HG03565 (cell line): ENCODE results near the gene CLTB.
"Not testable (repeated sequence)": the region's sequence is repeated elsewhere in the genome, so short reads cannot be mapped to it uniquely, and the experiment has no call there.

Experiments used
- ATAC-seq: cut with Tn5 transposase; IDR thresholded peaks from one replicate; pipeline ENCODE4 v1.9.1; 2021; ENCODE audit warnings: mild to moderate bottlenecking, moderate library complexity; ENCODE audit not compliant: unreplicated experiment

Gene CLTB

GRCh38 chr5:176429972-176430371 is 13.6 kb upstream of the CLTB start:
- ATAC-seq: no peak

GRCh38 chr5:176427971-176428370 is 11.6 kb upstream of the CLTB start:
- ATAC-seq: no peak

GRCh38 chr5:176426876-176427275 is 10.5 kb upstream of the CLTB start:
- ATAC-seq: no peak

- ATAC-seq: no peak
These were observed 9.5 kb upstream of the CLTB start for GRCh38 chr5:176425791-176426190.

- no peak for ATAC-seq
These were observed 8.8 kb upstream of the CLTB start for GRCh38 chr5:176425138-176425537.

GRCh38 chr5:176424181-176424580 is 7.8 kb upstream of the CLTB start:
- no peak for ATAC-seq

GRCh38 chr5:176420972-176421544 is 4.7 kb upstream of the CLTB start:
- ATAC-seq: no peak

GRCh38 chr5:176420086-176420485 is 3.7 kb upstream of the CLTB start:
- ATAC-seq: no peak

GRCh38 chr5:176418251-176418650 is 1.9 kb upstream of the CLTB start:
- no peak for ATAC-seq

GRCh38 chr5:176416965-176417364 is 626 bp upstream of the CLTB start:
- no peak for ATAC-seq

- no peak for ATAC-seq
These were observed 943 bp downstream of the CLTB start for GRCh38 chr5:176415240-176415951.

GRCh38 chr5:176414704-176415103 is 1.6 kb downstream of the CLTB start:
- no peak for ATAC-seq

- no peak for ATAC-seq
These were observed 2.6 kb downstream of the CLTB start for GRCh38 chr5:176413709-176414191.

GRCh38 chr5:176413255-176413565 is 3.1 kb downstream of the CLTB start:
- no peak for ATAC-seq

GRCh38 chr5:176412517-176413254 is 3.7 kb downstream of the CLTB start:
- ATAC-seq: no peak

GRCh38 chr5:176410486-176411180 is 5.7 kb downstream of the CLTB start:
- no peak for ATAC-seq

- ATAC-seq: no peak
These were observed 6.6 kb downstream of the CLTB start for GRCh38 chr5:176409765-176410164.

- no peak for ATAC-seq
These were observed 7.7 kb downstream of the CLTB start for GRCh38 chr5:176408590-176408989.

GRCh38 chr5:176408252-176408573 is 8.1 kb downstream of the CLTB start:
- ATAC-seq: not testable (repeated sequence)

GRCh38 chr5:176407456-176408251 is 8.7 kb downstream of the CLTB start:
- no peak for ATAC-seq
